Suppressor macrophage treated with lipopolysaccharide for 4 hours (primary cell): ENCODE measurements around the gene C3orf52.
A peak's percentile ranks its signal among the peaks of the same experiment; 100 is the strongest.

Experiments used
- DNase-seq: peaks from one replicate; pipeline ENCODE4 v3.0.0-alpha.2; 2020

Gene C3orf52

DNA sequence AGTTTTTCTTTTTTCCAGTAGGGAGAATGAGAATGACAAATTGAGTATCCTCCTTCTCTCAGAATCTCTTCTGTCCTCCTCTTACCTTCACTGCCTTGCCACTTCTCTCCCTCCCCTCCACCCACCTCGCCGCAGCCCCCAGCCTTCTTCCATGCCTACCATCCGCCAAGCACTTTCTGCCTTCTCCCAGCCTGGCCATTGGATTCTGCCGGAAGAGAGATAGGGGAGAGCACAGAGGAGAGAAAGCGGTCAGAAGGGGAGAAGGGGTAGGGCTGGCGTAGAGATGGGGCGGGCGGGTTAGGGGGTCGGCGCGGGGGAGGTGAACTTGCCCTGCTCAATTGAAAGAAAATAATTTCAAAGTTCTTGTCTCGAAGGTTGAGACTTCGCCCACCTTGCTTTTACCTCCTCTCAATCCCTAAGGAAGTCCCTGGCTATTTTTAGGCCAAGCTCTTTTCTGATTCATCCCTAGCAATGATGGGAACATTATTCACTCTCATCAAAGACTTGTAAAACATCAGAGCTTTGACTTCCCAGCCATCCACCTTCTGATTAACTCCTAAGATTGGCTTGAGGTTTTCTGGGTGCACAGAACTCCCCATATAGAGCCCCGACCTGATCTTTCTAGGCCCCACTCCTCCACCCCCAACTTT lies 811 bp downstream of the C3orf52 start:
- no peak for DNase-seq

DNA sequence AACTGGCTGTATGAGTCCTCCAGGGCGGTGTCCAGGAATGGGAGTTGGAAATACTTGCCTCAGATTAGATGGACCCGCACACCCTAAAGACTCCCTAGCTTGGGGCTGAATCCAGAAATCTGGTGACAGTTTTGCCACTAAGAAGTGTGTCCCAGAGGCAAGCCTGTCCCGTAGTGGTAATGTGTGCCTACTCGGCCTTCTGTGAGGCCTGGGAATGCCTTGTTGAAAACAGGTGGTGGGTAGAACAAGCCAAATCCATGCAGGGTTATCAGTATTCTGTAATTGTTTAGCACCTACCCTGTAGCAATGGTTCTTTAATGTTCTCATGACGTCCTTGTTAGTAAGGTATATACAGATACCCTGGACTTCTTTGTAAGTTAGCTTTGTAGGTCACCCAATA lies 1.6 kb downstream of the C3orf52 start:
- no peak for DNase-seq

DNA sequence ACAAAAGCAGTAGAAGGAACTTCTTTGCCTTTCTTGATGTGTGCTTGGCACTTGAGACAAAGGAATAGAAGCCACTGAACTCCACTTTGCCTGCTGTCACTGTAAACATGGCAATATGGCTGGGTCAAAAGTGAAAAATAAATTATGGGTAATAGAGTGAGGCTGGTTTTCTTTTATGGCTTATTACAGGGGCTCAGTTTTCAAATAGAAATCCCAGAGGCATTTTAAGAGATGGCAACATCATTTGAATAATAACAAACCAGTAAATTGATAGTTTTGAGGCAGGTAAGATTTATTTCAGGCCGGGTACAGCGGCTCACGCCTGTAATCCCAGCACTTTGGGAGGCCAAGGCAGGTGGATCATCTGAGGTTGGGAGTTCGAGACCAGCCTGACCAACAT lies 2.8 kb downstream of the C3orf52 start:
- DNase-seq: no peak

DNA sequence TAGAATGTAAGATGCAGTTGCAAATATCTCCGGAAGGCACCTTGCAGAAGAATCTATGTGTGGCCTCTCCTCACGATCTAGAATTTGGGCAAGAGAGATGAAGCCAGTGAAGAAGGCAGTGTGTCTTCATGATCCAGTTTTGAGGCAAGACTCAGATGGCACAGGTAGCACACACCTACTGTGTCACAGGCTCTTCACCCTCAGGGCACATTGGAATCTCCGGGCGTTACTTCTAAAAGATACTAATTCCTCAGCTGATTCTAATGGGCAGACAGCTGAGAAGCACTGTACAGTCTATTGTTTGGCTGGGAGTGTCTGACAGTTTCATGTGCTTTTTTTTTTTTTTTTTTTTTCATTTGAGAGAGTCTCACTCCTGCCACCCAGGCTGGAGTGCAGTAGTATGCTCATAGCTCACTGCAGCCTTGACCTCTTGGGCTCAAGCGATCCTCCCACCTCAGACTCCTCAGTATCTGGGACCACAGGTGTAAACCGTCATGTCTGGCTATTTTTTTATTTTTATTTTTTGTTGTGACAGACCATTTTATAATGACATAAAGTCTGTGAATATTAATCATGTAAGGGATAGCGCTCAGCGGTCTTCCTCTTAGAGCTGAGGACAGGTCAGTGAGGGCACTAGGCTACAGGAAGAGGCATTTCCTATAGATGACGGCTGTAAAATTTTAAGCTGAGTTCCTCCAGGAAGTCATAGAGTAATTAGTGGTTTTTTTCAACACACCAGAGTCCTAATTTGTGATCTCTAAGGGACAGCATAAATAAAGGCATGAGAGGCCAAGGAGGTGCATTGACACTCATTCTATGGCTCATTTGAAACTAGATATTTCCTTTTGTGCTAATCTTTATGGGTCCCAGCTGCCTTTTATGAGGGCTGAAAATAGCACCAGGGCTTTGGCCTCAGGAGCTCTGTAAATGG lies 4.0 kb downstream of the C3orf52 start:
- DNase-seq: no peak

DNA sequence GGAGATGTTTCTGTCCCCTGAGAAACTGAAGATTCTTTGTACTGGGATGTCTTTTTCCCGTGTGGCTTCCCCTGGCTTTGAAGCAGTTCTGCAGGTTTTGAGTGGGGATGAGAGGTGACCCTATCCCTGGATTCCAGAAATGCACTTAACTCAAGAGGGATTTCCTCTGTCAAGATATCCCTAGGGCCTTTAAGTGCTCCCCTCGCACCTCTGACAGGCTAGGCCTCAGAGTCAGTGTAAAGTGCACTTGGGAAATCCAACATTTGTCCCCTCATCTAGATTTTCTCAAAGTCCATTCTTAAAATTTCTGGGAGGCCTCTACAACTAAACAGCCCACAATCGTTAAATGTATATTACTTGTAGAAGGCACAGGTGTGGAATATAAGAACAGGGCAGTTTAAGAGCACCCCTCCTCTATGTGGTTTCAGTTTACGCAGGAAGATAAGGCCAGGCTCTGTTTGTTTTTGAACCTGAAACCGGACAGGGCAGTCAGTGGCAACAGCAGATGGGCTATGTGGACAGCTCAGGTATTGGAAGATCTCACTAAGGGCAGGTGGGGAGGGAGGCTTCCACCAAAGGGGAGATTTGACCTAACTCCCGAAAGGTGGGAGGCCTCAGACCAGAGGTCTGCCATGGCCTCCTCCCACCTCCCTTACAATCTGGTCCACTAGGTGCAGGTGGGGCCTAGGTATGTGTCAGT lies 4.8 kb downstream of the C3orf52 start:
- DNase-seq: no peak

DNA sequence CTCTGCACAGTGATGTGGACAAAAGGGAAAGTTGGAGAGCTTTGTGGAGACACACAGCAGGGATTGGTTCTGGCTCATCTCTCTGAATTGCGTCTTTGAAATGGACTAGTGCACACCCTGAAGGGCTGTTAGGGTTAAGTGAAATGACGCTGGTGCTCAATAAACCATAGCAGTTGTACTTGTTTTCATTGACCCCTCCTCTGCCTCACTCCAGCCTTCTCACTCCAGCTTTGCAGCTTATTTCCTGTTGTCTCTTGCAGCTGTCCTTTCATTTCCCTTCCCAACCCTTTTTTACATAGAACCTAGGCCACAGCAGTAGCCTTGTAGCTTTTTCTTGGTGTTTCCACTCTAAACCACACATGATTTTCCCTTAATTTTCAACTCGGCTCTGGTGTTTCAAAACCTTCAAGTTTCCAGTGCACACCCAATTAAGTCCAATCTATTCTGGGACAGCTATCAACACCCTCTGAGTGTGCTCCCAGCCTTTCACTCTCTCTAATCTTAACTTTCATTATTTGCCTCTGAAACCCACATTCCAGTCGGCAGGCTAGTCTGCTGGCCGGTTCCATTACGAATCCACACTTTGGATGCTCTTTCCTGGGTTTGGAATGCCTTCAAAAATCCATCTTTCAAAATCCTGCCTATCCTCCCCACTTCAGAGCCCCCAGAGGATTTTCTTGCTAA lies 6.4 kb downstream of the C3orf52 start:
- DNase-seq: no peak

DNA sequence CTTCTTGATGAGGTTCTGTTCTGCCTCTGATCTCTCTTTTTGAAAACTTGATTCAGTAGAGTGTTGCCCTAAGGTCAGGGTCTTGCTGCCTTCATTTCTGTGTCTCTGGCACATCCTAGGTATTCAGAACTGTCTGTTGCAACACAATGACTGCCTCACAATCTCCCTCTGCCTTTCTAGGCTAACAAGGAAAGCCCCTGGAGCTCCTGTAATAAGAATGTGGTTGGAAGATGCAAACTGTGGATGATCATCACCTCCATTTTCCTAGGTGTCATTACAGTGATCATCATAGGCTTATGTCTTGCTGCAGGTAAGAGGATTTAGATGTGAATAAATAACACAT lies 7.0 kb downstream of the C3orf52 start:
- no peak for DNase-seq

DNA sequence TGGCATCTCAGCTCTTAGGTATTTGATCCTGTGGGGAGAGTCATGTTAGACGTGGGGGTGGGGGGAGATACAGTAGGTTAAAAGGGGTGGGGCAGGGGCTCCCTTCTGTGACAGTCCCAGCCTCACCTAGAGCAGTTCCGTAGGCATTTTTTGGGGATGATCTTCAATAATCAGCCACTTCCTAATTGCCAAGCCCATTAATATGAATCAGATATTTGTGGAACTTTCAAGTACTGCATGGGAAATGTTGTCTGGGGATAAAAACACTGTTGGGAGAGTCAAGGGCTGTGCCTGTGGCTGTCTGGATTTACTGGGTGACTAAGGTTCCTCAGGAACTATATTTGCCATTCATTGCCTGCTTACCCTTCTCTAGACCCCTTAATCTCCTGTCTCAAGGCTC lies 9.5 kb downstream of the C3orf52 start:
- DNase-seq: no peak

DNA sequence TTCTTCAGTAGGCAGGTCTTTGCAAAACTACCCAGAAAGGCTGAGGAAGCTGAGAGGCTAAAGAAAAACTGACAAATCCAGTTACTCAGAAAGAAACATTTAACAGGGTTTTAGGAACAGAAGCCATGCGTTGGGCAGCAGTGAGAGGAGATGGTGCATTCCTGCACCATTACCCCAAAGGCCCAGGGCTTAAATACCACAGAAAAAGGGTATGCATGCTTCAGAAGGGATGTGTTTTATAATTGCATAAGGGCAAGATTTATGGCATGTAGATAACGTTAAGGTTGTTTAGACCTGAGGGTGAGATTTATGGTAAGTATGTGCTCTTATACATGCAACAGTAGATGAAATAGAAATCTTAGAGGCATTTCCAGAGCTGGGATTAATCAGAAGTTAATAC lies 10.0 kb downstream of the C3orf52 start:
- no peak for DNase-seq

DNA sequence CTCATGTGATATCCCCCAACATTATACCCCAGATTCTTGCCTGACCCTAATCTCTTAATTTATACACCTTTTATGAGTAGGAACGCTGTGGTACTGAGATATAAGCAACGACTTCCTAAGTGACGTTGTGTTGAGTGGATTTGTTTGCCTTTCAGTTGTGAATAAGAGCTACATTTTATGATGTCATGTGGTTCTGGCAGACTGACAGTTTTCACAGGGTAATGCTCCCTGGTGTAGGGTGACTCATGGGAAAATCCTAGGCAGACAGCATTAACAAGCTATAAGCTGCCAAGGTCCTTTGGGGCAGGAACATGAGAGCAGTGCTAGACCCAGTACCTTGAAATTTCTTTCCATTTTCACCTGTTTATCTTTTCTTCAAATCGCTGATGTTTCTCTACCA lies 11.2 kb downstream of the C3orf52 start:
- peak; percentile 87 for DNase-seq

DNA sequence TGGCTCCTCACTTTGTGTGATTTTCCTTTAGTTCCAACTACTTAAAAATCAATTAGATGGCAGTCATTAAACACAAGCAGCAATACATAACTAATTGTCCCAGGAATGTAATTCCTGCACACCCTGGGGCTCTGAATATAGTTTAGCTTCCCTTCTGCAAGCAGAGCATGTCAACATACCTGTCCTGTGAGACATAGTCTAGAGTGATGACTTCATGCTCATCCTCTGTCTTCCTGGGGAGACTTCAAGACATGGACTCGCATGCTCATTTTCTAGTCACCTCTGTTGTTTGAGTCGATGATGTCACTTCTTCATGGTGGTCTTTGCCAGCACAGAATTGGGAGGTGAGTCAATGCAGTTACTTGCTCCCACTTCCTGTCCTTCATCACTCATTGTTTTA lies 15.7 kb downstream of the C3orf52 start:
- DNase-seq: no peak

DNA sequence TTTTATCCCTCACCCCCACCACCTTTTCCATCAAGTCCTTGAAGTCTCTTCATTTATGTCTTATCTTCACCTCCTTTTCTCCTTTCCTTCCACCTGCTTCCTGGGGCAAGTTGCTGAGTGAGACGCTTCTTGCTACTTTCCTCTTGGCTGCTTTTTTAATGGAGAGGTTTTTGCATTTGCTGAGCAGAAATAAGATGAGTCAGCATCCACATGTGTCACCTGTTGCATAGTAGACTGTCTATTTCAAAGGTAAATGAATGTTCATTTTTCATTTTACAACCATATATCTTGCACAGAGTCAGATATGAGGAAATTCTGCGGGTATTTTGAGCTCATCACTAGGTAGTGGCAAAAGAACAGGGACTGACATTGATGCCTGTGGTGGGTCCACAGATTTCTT lies 18.6 kb downstream of the C3orf52 start:
- DNase-seq: no peak

DNA sequence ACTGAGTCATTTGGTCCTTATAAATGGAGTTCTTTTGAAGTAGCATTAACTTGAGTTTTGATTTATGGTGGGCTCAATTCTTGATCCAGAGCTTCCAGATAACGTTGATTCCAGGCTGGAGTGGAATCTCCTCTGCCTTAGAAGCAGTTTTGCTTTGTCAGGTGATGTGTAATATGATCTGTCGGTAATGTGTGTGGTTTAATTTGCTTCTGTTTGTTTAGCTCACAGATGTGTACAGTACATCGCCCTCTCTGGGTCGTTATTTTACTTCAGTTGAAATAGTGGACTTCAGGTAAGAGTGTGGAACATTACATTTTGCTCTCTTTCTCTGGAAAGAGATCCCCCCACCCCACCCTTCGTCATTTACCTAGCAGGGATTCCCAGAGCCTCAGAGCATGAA lies 23.1 kb downstream of the C3orf52 start:
- no peak for DNase-seq

DNA sequence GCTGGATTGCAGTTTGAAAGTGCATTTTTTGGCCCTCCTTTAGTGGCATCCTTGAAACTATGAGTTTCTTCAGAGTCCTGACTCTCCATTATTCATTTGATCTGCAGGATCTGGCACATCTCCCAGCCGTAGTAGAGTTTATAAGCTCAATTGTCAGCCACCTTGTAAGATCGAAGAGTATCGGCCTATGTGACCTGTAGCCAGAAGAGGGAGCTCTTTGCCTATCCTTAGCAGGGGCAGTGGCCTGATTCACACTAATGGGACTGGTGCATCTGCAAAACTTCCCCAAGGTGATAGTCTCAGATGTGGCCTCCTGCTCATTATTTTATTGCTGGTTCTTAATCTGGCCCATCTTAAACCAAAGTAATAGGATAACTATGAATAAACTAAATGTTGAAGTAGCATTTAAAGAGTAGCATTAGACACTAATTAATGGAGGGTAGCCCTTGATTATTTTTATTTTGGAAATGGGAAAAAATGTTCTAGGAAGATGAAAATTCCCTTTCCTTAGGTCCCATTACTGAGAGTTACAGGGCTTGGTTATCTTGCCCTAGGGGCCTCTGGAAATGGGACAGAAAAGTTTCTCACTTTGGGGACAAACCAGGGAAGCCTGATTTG lies 25.7 kb downstream of the C3orf52 start:
- DNase-seq: peak; percentile 80

DNA sequence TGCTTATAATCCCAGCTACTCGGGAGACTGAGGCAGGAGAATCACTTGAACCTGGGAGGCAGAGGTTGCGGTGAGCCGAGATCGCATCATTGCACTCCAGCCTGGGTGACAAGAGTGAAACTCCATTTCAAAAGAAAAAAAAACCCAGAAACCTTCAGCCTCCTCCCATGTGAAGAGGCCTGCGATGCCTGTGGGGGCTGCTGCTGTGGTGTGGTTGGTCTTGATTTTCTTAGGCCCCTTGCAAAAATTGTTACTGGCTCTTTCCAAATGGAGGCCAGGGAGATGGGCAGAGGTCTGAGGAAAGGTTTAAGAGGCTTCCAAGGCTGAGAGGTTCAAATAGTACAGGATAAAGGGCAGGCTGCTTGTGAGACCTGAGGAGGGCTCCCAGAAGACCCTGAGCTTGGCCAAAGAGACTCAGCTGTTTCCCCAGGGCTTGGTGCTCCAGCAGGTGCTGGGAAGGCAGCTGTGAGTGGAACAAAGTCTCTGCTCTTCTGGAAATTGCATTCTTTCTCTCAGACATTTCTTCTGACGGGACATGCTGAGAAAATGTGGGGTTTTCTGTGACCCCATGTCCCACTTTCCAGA lies 28.5 kb downstream of the C3orf52 start:
- no peak for DNase-seq

DNA sequence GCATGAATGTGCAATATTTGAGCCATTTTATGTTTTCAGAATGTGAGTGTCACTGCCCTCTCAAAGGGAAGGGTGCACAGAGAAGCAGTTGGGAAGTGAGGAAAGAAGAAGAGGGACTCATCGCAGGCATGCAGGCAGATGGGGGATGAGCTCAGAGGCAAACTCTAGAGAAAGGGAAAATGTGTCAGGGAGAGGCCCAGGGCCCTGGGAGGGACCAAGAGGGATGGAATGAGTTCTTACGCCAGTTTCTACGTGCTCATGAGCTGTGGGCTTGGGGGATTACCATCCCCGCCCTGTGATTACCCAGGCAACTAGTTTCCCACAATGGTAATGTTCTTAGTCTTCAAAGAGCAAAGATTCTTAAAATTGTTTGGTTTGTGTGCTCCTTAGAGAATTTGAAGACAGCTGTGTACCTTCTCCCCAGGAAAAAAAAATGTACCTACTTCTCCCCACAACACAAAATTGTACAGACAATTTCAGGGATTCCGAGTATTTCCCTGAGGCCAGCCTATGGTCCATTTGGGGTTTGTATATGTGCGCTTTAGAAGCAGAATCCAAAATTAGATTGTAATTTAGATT lies 29.1 kb downstream of the C3orf52 start:
- DNase-seq: peak; percentile 30

DNA sequence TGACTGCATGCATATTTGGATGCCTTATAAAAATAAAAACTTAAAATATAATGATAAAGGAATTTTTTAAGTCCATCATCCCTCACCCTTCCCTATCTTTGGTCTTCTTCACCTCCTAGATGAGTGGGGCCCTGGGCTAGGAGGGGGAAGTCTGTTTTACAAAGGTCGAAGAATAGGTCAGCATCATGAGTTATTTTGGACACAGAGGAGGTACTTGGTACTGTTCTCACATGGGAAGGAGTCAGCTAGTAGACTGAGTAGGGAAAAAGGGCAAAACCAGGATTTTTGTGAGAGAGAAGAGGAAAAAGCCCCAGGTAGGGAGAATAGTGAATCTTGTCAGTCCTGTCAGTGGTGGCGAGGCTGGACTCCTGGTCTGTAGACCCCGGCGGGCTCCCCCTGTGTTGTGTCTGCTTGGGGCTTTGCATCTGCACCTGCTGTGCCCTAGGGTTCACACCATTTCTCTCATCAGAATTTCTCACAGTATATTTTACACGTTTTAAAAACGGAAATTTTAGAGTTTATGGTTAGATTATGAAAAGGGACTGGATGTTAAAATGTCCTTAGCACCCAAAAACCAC lies 29.7 kb downstream of the C3orf52 start:
- no peak for DNase-seq

DNA sequence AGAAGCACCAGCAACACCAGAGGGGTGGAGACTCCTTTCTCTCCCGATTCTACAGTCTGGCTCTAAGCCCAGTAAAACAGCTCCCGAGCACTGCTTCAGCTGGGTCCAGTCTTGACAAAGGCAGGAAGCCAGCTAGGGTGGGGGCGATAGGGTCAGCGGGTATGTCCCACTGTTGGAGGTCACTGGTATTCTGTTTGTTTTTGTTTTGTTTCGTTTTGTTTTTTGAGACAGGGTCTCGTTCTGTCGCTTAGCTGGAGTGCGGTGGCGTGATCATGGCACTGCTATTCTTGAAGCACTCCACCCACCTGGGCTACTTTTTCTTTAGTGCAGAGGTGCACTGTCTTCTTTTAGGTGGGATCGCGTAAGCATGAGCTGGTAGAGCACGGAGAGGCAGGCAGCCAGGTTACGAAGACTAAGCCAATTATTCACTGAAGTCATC lies 30.6 kb downstream of the C3orf52 start:
- DNase-seq: no peak

DNA sequence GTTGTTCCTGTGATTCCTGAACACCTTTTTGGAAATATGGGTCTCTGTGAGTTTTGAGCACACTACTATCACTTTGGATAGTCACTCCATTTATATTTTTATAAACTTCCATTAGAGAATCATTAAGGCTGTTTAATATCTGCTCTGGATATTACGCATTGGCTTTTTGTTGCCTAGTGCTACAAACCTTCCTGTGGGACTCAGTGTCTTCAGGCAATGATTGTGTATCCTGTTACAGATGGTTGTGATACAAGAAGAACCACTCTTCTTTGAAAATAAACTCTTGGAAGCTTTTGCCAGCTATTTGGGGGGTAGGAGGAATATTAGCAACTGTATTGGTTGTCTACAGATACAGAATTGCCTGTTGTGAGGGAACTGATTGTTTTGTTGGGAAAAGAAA lies 31.2 kb downstream of the C3orf52 start:
- no peak for DNase-seq

DNA sequence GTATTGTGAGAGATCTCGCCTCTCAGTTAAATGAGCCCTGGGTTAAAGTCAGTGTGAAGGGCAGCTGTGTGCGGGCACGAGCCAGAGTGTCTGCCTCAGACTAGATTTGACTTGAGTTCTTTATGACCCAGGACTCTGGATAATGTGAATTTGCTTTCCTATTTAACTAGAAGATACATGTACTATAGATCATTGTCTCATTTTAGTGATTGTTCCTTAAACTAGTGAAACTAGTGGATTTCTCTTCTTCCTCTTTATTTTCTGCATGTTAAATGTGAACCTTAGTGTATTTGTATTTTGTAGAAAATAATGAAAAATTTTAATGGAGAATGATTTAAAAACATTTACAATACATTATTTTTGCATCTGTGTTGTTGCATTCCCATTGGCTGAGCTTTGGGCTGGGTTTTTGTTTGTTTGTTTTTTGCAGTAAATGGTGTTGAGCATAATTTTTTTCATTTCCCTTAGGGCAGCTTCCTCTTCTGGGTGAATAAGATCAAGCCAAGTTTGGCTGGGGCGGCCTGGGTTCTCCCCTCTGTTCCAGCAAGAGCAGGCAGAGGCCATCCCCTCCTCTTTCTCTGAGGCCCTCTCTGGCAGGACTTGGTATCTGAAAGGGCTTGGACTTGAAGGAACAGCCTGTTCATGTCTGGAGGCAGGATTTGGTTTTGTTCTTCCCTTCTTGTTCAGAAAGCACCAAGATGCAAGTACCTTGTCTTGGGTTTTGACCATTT lies 31.8 kb downstream of the C3orf52 start:
- DNase-seq: peak; percentile 53
